Embryonic facial prominence (tissue), 1 donor: Measurements from ENCODE around the gene PARP9.

Source experiments
- DNase-seq: peaks from one replicate; pipeline ENCODE4 v3.0.0-alpha.2; 2016; ENCODE audit errors: extremely low spot score

PARP9 gene

GRCh38 chr3:122564155-122564912 lies at the start of gene PARP9, which contains the start of gene DTX3L:
PARP9 (minus strand) TSS chr3:122564300; CDS start chr3:122559620, 4,680 bp downstream.
DTX3L (plus strand) TSS chr3:122564338; CDS start chr3:122564427, 89 bp downstream.
- DNase-seq, result no peak

GRCh38 chr3:122612696-122613095 lies 48.6 kb upstream of the PARP9 start:
- no peak for DNase-seq

- no peak for DNase-seq
Observed at GRCh38 chr3:122609798-122610559, 45.9 kb upstream of the PARP9 start.

- no peak for DNase-seq
Observed at GRCh38 chr3:122608916-122609315, 44.8 kb upstream of the PARP9 start.

- DNase-seq, result no peak
Observed at GRCh38 chr3:122606330-122606729, 42.2 kb upstream of the PARP9 start.

GRCh38 chr3:122603056-122603455 lies 39.0 kb upstream of the PARP9 start:
- DNase-seq, result no peak

GRCh38 chr3:122602011-122602710 lies 38.1 kb upstream of the PARP9 start:
- no peak for DNase-seq

GRCh38 chr3:122598556-122598955 lies 34.5 kb upstream of the PARP9 start:
- DNase-seq, result no peak

GRCh38 chr3:122598151-122598550 lies 34.1 kb upstream of the PARP9 start:
- DNase-seq, result no peak

GRCh38 chr3:122594025-122594424 lies 29.9 kb upstream of the PARP9 start:
- DNase-seq, result no peak

GRCh38 chr3:122590610-122591009 lies 26.5 kb upstream of the PARP9 start:
- DNase-seq, result no peak

GRCh38 chr3:122589297-122589696 lies 25.2 kb upstream of the PARP9 start:
- DNase-seq, result no peak

- DNase-seq, result no peak
Observed at GRCh38 chr3:122587572-122587971, 23.5 kb upstream of the PARP9 start.

- DNase-seq, result no peak
Observed at GRCh38 chr3:122586773-122587485, 22.8 kb upstream of the PARP9 start.

- DNase-seq, result no peak
Observed at GRCh38 chr3:122586098-122586497, 22.0 kb upstream of the PARP9 start.

GRCh38 chr3:122582390-122582789 lies 18.3 kb upstream of the PARP9 start:
- DNase-seq, result no peak

GRCh38 chr3:122581622-122582021 lies 17.5 kb upstream of the PARP9 start:
- DNase-seq, result no peak

- no peak for DNase-seq
Observed at GRCh38 chr3:122580470-122580869, 16.4 kb upstream of the PARP9 start.

- no peak for DNase-seq
Observed at GRCh38 chr3:122578069-122578740, 14.1 kb upstream of the PARP9 start.

GRCh38 chr3:122577409-122578031 lies 13.4 kb upstream of the PARP9 start, which contains the start of gene PARP15:
PARP15 (plus strand) TSS chr3:122577650; CDS start chr3:122577668, 18 bp downstream.
- no peak for DNase-seq
